SIG-M5 treated with dmso at 0.1 percent for 504 hours (cell line): Measurements from ENCODE around the gene ADAR.

Source experiments
- DNase-seq: peaks from one replicate; lab custom pipeline; 2025; ENCODE audit not compliant: unreplicated experiment; lab: John Stamatoyannopoulos, UW

Gene ADAR

GRCh38 chr1:154558720-154559465 is 49.1 kb downstream of the ADAR start:
- peak; percentile 100 for DNase-seq

- no peak for DNase-seq
Measured at GRCh38 chr1:154557939-154558719, 49.9 kb downstream of the ADAR start, which contains the start of gene UBE2Q1. Gene UBE2Q1 (minus strand): TSS chr1:154558662. CDS start chr1:154558553, 109 bp downstream.

GRCh38 chr1:154557248-154557938 is 50.6 kb downstream of the ADAR start:
- no peak for DNase-seq

- DNase-seq, result no peak
Measured at GRCh38 chr1:154556422-154556821, 51.6 kb downstream of the ADAR start.

- no peak for DNase-seq
Measured at GRCh38 chr1:154553056-154554030, 54.6 kb downstream of the ADAR start.

- DNase-seq, result no peak
Measured at GRCh38 chr1:154552036-154552435, 56.0 kb downstream of the ADAR start.

- DNase-seq, result no peak
Measured at GRCh38 chr1:154551474-154551873, 56.5 kb downstream of the ADAR start.

- DNase-seq, result no peak
Measured at GRCh38 chr1:154550657-154551056, 57.3 kb downstream of the ADAR start.

GRCh38 chr1:154550070-154550469 is 57.9 kb downstream of the ADAR start:
- no peak for DNase-seq

GRCh38 chr1:154549202-154549770 is 58.7 kb downstream of the ADAR start:
- no peak for DNase-seq

GRCh38 chr1:154548028-154548427 is 60.0 kb downstream of the ADAR start:
- DNase-seq, result no peak

GRCh38 chr1:154547105-154547732 is 60.8 kb downstream of the ADAR start:
- no peak for DNase-seq

- DNase-seq, result peak; percentile 66
Measured at GRCh38 chr1:154546264-154547063, 61.5 kb downstream of the ADAR start.

GRCh38 chr1:154541231-154541630 is 66.8 kb downstream of the ADAR start:
- no peak for DNase-seq

- DNase-seq, result no peak
Measured at GRCh38 chr1:154539486-154540483, 68.2 kb downstream of the ADAR start.

- no peak for DNase-seq
Measured at GRCh38 chr1:154536570-154536969, 71.4 kb downstream of the ADAR start.

- peak; percentile 21 for DNase-seq
Measured at GRCh38 chr1:154533952-154534844, 73.8 kb downstream of the ADAR start.
